Activated T-cell treated with anti-CD3 and anti-CD28 coated beads for 24 hours (primary cell): ENCODE measurements around the gene RPS18.

Experiments
- DNase-seq: peaks from one replicate; pipeline ENCODE4 v3.0.0-alpha.2; 2020; ENCODE audit warnings: low read depth

The RPS18 gene

GRCh38 chr6:33289784-33290315 lies 18.0 kb downstream of the RPS18 start:
- DNase-seq: no peak

- DNase-seq: no peak
Measured at GRCh38 chr6:33290459-33290858, 18.6 kb downstream of the RPS18 start.

- DNase-seq: no peak
Measured at GRCh38 chr6:33292996-33293682, 21.3 kb downstream of the RPS18 start.

GRCh38 chr6:33294086-33294823 lies 22.4 kb downstream of the RPS18 start:
- no peak for DNase-seq

GRCh38 chr6:33295621-33296369 lies 23.9 kb downstream of the RPS18 start:
- no peak for DNase-seq

GRCh38 chr6:33296797-33297405 lies 25.0 kb downstream of the RPS18 start:
- no peak for DNase-seq

- DNase-seq: no peak
Measured at GRCh38 chr6:33297406-33297955, 25.6 kb downstream of the RPS18 start.

GRCh38 chr6:33297956-33298772 lies 26.3 kb downstream of the RPS18 start:
- no peak for DNase-seq

GRCh38 chr6:33298773-33299236 lies 26.9 kb downstream of the RPS18 start, which contains the start of gene RGL2:
RGL2 (minus strand) TSS chr6:33298942; CDS start chr6:33298610, 332 bp downstream.
- no peak for DNase-seq

- peak; percentile 91 for DNase-seq
Measured at GRCh38 chr6:33299237-33299944, 27.5 kb downstream of the RPS18 start.

- DNase-seq: no peak
Measured at GRCh38 chr6:33301877-33302276, 30.0 kb downstream of the RPS18 start.

- DNase-seq: no peak
Measured at GRCh38 chr6:33304216-33304615, 32.3 kb downstream of the RPS18 start.

GRCh38 chr6:33305052-33305451 lies 33.2 kb downstream of the RPS18 start:
- no peak for DNase-seq

- DNase-seq: no peak
Measured at GRCh38 chr6:33306356-33306755, 34.5 kb downstream of the RPS18 start.

GRCh38 chr6:33312361-33313104 lies 40.7 kb downstream of the RPS18 start:
- peak; percentile 73 for DNase-seq

GRCh38 chr6:33313105-33313708 lies 41.3 kb downstream of the RPS18 start:
- no peak for DNase-seq

- DNase-seq: peak; percentile 81
Measured at GRCh38 chr6:33313709-33314514, 42.0 kb downstream of the RPS18 start, which contains the start of gene TAPBP. TAPBP (minus strand) TSS chr6:33314078; CDS start chr6:33314041, 37 bp downstream.

GRCh38 chr6:33314515-33314942 lies 42.7 kb downstream of the RPS18 start:
- DNase-seq: peak; percentile 45
